ENCODE results near the gene SLCO1C1.

DNA sequence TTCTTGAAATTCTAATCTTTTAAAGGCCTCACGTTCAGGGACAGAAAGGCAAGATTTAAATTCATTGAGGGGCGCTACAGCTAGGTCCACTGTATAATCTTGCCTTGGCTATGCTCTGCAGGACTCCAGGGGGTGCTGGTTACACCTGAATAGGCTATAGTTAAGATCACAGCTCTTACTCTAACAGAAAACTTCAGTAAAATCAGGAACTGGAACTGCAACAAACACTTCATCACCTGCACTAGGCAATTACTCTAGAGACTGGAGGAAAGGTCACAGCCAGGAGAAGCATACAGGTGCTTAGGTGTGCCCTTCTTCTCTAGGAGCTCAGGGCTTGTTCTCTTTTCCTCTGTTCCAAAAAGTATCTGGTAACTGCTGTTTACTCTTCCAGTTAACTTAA lies 20.9 kb downstream of the SLCO1C1 start:
- TF ChIP-seq, protein P1, sequence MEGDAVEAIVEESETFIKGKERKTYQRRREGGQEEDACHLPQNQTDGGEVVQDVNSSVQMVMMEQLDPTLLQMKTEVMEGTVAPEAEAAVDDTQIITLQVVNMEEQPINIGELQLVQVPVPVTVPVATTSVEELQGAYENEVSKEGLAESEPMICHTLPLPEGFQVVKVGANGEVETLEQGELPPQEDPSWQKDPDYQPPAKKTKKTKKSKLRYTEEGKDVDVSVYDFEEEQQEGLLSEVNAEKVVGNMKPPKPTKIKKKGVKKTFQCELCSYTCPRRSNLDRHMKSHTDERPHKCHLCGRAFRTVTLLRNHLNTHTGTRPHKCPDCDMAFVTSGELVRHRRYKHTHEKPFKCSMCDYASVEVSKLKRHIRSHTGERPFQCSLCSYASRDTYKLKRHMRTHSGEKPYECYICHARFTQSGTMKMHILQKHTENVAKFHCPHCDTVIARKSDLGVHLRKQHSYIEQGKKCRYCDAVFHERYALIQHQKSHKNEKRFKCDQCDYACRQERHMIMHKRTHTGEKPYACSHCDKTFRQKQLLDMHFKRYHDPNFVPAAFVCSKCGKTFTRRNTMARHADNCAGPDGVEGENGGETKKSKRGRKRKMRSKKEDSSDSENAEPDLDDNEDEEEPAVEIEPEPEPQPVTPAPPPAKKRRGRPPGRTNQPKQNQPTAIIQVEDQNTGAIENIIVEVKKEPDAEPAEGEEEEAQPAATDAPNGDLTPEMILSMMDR (IDR thresholded peaks at IDR 0.05) = no peak
- TF ChIP-seq POLR2A (IDR thresholded peaks at IDR 0.05) (no peak), EP300 (IDR thresholded peaks at IDR 0.05) (no peak)
